ENCODE results near the gene EYS. TPM values are rescaled to one million over a fixed set of nuclear protein-coding genes. Genes with fewer than 3 reads are reported as not detected.

EYS gene
- total and polyA plus RNA-seq, 4 donors, result 0.08 to 0.63 (median 0.36) TPM

GRCh38 chr6:63943826-63944225 is 1763.2 kb downstream of the EYS start (continued):
- TF ChIP-seq CTCF (IDR thresholded peaks at IDR 0.05; ENCODE audit: low read depth, low read length, missing input control) (no peak), RAD21 (IDR thresholded peaks at IDR 0.05) (no peak), ZBTB33 (IDR thresholded peaks at IDR 0.05) (no peak)

- 50% methylated on average over 2 of the region's 2 CpGs for WGBS
- H3K9me3 ChIP-seq (ENCODE audit: control insufficient read depth in 4 of 4, low read length in 3 of 4), result no peaks in the 10 kb centered on the region
- TF ChIP-seq HNF4G (IDR thresholded peaks at IDR 0.05), result no peak
- TF ChIP-seq JUND (IDR thresholded peaks at IDR 0.05), result no peak
- no peak for TF ChIP-seq FOXA1 (IDR thresholded peaks at IDR 0.05)
- no peak for TF ChIP-seq RAD21 (IDR thresholded peaks at IDR 0.05)
- TF ChIP-seq YY1 (IDR thresholded peaks at IDR 0.05), result no peak
- TF ChIP-seq SP1 (IDR thresholded peaks at IDR 0.05), result no peak
- no peak for TF ChIP-seq MAX (IDR thresholded peaks at IDR 0.05)
- no peak for TF ChIP-seq REST (IDR thresholded peaks at IDR 0.05)
- no peak for TF ChIP-seq CTCF (IDR thresholded peaks at IDR 0.05; ENCODE audit: low read depth, low read length, missing input control)
- no peak for TF ChIP-seq EGR1 (IDR thresholded peaks at IDR 0.05; ENCODE audit: low read depth in 2 of 2)
These were observed 1765.1 kb downstream of the EYS start for GRCh38 chr6:63941747-63942470.

More at GRCh38 chr6:63941747-63942470, 1765.1 kb downstream of the EYS start:
- Histone ChIP-seq H3K36me3 (ENCODE audit: control insufficient read depth in 4 of 4, insufficient read depth in 3 of 4, low read depth in 1 of 4, low read length in 3 of 4) (no peaks in the 10 kb centered on the region), H3K9ac (ENCODE audit: low read depth in 1 of 2, low read length in 2 of 2) (no peak overlapping the region), H3K27ac (ENCODE audit: low read depth in 1 of 2, low read length in 2 of 2) (no peak overlapping the region), H3K27me3 (ENCODE audit: control insufficient read depth in 4 of 4, insufficient read depth in 4 of 4, low read length in 3 of 4) (no peaks in the 10 kb centered on the region), H3K4me3 (ENCODE audit: low read depth in 1 of 3, low read length in 3 of 3) (no peak overlapping the region), H3K4me1 (ENCODE audit: control insufficient read depth in 4 of 4, insufficient read depth in 4 of 4, low read length in 3 of 4) (peaks cover 0 to 5% (median 2%) of the 10 kb centered on the region in 4 donors)
- no peak for DNase-seq (ENCODE audit: low spot score)
